Breast epithelium (tissue), 4 donors: ENCODE data around the gene OGG1. TPM values are rescaled to one million over a fixed set of nuclear protein-coding genes. Genes with fewer than 3 reads are reported as not detected.
A peak's percentile ranks its signal among the peaks of the same experiment; 100 is the strongest.

ENCODE experiments used
- DNase-seq, 2 donors: peaks; one replicate each; pipeline ENCODE4 v3.0.0-alpha.2; 2019; ENCODE audit warnings: low spot score in 2 of 2
- H3K27ac ChIP-seq, 2 donors: fragments of 200-600 bp; sonication (generic) in 1 of 2; one replicate each; pipeline ENCODE4 v1.5.1; 2016 to 2019; ENCODE audit warnings: mild to moderate bottlenecking in 1 of 2
- H3K27me3 ChIP-seq, 2 donors: fragments of 200-600 bp; sonication (generic) in 1 of 2; one replicate each; pipeline versions ENCODE4 v1.5.1 to v1.6.0; 2017 to 2019; ENCODE audit warnings: control low read depth in 1 of 2, mild to moderate bottlenecking in 1 of 2
- H3K36me3 ChIP-seq: fragments of 200-600 bp; one replicate; pipeline ENCODE4 v1.5.1; 2019
- H3K4me1 ChIP-seq, 2 donors: fragments of 200-600 bp; sonication (generic); one replicate each; pipeline ENCODE4 v1.5.1; 2016 to 2019; ENCODE audit warnings: control low read depth in 1 of 2
- H3K4me3 ChIP-seq, 3 donors: fragments of 200-600 bp; sonication (generic); 1 replicate in 2 of 3; 2 replicates in 1 of 3; pipeline ENCODE4 v1.5.1; 2016 to 2019; ENCODE audit warnings: mild to moderate bottlenecking in 3 of 3, moderate library complexity in 2 of 3
- H3K9me3 ChIP-seq, 2 donors: fragments of 200-600 bp; sonication (generic) in 1 of 2; one replicate each; pipeline ENCODE4 v1.5.1; 2016 to 2019; ENCODE audit warnings: control low read depth in 1 of 2
- POLR2A ChIP-seq: fragments of 450-650 bp; IDR thresholded peaks from one replicate; pipeline ENCODE4 v1.6.1; 2016; ENCODE audit warnings: antibody characterized with exemption, mild to moderate bottlenecking, moderate library complexity
- POLR2AphosphoS5 ChIP-seq, 3 donors: sonication (generic); formaldehyde crosslinking; IDR thresholded peaks; one replicate each; pipeline ENCODE4 v1.6.1; 2017; ENCODE audit warnings: antibody characterized with exemption in 3 of 3
- intact Hi-C: fragments of 100-400 bp; cut with DNase I; formaldehyde crosslinking; loops from one replicate; pipeline ENCODE4 v1.15.1; 2023; ENCODE audit warnings: low total_unique reads
- total RNA-seq, 3 donors: library from RNA; depleted of rRNA; stranded (reverse); fragments of >200 nt; gene quantifications; one replicate each; pipeline ENCODE4 v1.1.0, GENCODE V29; 2016
- TF ChIP-seq, protein P1 (sequence below), 3 donors: fragments of 450-650 bp; IDR thresholded peaks; one replicate each; pipeline ENCODE4 v1.5.1; 2016 to 2017; ENCODE audit warnings: antibody characterized with exemption in 3 of 3, mild to moderate bottlenecking in 3 of 3, moderate library complexity in 3 of 3

OGG1 gene
- total RNA-seq, 3 donors from 2014 or later = 21.3 to 33.4 (median 23.3) TPM

DNA sequence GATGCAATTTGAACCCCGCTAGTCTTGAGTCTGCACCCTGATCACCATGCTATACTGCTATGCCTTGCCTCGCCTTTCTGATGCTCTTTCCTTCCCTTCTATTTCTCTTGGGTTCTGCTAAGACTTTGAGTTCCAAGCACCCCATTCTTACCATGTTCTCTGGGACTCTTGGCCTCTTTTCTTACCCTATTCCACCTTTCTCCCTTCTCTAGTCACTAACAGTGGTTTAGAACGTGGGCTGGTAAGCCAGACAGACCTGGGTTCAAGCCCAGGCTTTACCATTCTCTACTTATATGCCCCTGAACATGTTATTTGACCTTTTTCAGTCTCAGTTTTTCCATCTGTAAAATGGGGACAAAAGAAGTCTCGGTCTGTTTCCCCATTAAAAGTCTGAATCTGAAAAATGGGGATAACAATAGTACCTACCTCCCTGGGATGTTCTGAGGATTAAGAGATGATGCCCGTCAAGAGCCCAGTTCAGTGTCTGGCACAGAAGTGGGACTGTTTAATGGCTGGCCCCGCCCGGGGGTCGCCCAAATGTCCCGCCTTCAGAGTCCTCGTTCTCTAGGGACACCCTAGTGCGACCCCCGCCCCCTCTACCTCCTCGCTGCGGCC, 42.1 kb downstream of the OGG1 start:
- TF ChIP-seq POLR2A = no peak
- TF ChIP-seq POLR2AphosphoS5 (IDR thresholded peaks at IDR 0.05) = peak in 1 of 3 donors; percentile 35
- H3K4me1 ChIP-seq = peaks cover 0 to 11% of the 10 kb centered on the region in 2 donors
- intact Hi-C loops = loop anchor here (5.0 to 10.0 kb wide), 2 partner anchors 397 to 1550 kb away; partner anchors contain the start of gene SETD5
- peak overlapping the region; percentile 91 to 100 (median 100) for H3K4me3 ChIP-seq
- H3K27me3 ChIP-seq = no peaks in the 10 kb centered on the region
- no peaks in the 10 kb centered on the region for H3K36me3 ChIP-seq
- DNase-seq = no peak
- H3K27ac ChIP-seq = peak overlapping the region; percentile 99
- no peaks in the 10 kb centered on the region for H3K9me3 ChIP-seq

DNA sequence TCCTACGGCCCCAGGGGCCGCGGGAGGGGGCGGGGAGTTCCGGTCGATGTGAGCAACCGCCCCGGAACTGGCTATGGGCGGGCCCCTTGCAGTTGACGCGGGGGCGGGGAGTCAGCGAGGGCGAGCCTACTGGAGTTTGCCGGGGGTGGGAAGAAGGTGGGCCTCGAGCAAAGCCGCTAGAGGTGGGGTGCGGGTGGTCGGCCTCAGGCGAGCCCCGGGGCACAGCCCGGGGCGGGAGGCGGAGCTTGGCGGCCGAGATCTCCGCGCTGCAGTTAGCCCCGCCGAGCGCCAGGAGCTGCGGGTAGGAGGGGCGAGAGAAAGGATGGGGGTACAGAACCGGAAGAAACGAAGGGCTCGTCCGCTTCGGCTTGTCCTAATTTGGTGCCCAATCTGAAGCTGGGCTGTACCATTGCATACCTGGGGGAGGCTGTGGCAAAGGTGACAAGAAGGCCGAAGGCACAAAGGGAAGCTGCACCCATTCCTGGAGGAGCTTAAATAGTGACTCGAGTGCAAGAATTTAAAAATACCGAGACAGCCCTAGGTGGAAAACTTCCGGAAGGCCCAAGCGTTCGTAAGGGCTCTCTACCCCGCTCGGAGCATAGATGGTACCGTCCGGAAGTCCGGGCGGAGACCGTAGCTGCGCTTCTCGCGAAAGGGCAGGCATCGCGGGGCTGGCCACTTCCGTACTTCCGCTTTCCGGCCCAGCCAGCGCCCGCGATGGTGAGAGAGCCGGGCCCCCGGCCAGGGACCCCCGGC, 42.8 kb downstream of the OGG1 start, which contains the start of the genes ARPC4 and TADA3:
ARPC4 (plus strand) TSS at position 678 of the 756 bp plus-strand sequence; CDS start at position 718, 40 bp downstream.
TADA3 (minus strand) TSS at position 69 of the 756 bp plus-strand sequence. CDS start 1,007 bp downstream, outside the sequence.
- DNase-seq = peak; percentile 87 to 88
- Histone ChIP-seq H3K36me3 (no peaks in the 10 kb centered on the region), H3K4me1 (peaks cover 0 to 11% of the 10 kb centered on the region in 2 donors), H3K9me3 (no peaks in the 10 kb centered on the region), H3K27ac (peak within 1 kb of the TSS; percentile 99), H3K4me3 (peak within 1 kb of the TSS; percentile 91 to 100 (median 100)), H3K27me3 (no peaks in the 10 kb centered on the region)
- TF ChIP-seq, protein P1, sequence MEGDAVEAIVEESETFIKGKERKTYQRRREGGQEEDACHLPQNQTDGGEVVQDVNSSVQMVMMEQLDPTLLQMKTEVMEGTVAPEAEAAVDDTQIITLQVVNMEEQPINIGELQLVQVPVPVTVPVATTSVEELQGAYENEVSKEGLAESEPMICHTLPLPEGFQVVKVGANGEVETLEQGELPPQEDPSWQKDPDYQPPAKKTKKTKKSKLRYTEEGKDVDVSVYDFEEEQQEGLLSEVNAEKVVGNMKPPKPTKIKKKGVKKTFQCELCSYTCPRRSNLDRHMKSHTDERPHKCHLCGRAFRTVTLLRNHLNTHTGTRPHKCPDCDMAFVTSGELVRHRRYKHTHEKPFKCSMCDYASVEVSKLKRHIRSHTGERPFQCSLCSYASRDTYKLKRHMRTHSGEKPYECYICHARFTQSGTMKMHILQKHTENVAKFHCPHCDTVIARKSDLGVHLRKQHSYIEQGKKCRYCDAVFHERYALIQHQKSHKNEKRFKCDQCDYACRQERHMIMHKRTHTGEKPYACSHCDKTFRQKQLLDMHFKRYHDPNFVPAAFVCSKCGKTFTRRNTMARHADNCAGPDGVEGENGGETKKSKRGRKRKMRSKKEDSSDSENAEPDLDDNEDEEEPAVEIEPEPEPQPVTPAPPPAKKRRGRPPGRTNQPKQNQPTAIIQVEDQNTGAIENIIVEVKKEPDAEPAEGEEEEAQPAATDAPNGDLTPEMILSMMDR (IDR thresholded peaks at IDR 0.05) = peak in 2 of 3 donors; percentile 28 to 40
- TF ChIP-seq POLR2AphosphoS5 (IDR thresholded peaks at IDR 0.05) (peak; percentile 73 to 80 (median 75)), POLR2A (peak; percentile 67)
- intact Hi-C loops = loop anchor here (5.0 to 10.0 kb wide), 2 partner anchors 398 to 1550 kb away; partner anchors contain the start of gene SETD5

DNA sequence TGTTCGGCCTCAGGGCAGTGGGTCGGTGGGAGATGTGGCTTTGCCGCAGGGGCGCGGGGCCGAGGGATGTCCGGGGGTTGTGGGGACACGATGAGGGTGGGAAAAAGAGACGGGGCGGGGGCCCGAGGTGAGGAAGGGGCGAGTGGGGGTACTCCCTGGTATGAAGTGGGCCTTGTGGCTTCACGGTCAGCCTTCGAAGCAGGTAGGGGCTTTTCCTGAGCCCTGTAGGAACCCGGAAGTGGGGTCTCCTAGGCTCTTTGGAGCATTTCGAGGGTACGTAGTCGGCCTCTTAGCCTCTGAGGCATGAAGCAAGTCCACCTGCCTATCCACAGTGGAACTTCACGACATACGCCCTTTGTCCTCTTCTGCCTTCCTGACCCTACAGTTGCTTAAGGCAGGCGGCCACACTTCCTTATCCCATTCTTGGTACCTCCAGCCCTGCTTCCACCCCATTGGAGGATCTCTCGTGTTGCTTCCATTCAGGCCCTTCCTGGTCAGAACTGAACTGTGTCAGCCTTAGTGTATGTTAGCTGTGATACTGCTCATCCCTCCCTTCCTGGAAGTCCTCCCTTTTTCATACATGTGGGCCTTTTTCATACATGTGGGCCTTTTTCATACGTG, 43.5 kb downstream of the OGG1 start:
- Histone ChIP-seq H3K4me1 (peaks cover 0 to 11% of the 10 kb centered on the region in 2 donors), H3K4me3 (peak overlapping the region; percentile 91 to 100 (median 100)), H3K9me3 (no peaks in the 10 kb centered on the region), H3K36me3 (peaks cover 2% of the 10 kb centered on the region), H3K27ac (peak overlapping the region; percentile 99), H3K27me3 (no peaks in the 10 kb centered on the region)
- intact Hi-C loops = loop anchor here (5.0 to 10.0 kb wide), 2 partner anchors 398 to 1549 kb away; partner anchors contain the start of gene SETD5
- TF ChIP-seq POLR2A = no peak
- DNase-seq = no peak

DNA sequence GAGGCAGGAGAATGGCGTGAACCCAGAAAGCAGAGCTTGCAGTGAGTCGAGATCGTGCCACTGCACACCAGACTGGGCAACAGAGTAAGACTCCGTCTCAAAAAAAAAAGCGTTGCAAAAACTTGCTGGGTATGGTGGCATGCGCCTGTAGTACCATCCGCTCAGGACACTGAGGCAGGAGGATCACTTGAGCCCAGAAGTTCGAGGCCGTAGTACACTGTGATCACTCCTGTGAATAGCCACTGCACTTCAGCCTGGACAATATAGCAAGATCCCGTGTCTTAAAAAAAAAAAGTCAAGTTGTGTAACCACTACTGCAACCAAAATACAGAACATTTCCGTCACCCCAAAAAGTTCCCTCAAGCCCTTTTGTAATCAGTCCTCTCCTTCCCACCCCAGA, 44.6 kb downstream of the OGG1 start:
- intact Hi-C loops = loop anchor here (5.0 to 10.0 kb wide), 2 partner anchors 400 to 1548 kb away; partner anchors contain the start of gene SETD5
- H3K9me3 ChIP-seq = no peaks in the 10 kb centered on the region
- no peaks in the 10 kb centered on the region for H3K27me3 ChIP-seq
- H3K27ac ChIP-seq = no peak overlapping the region
- peak overlapping the region in 1 of 3 donors; percentile 100 for H3K4me3 ChIP-seq
- TF ChIP-seq POLR2A (no peak), POLR2AphosphoS5 (IDR thresholded peaks at IDR 0.05) (no peak)
- TF ChIP-seq, protein P1 (IDR thresholded peaks at IDR 0.05) = no peak
- peaks cover 5% of the 10 kb centered on the region for H3K36me3 ChIP-seq
- H3K4me1 ChIP-seq = peaks cover 0 to 11% of the 10 kb centered on the region in 2 donors
- no peak for DNase-seq

DNA sequence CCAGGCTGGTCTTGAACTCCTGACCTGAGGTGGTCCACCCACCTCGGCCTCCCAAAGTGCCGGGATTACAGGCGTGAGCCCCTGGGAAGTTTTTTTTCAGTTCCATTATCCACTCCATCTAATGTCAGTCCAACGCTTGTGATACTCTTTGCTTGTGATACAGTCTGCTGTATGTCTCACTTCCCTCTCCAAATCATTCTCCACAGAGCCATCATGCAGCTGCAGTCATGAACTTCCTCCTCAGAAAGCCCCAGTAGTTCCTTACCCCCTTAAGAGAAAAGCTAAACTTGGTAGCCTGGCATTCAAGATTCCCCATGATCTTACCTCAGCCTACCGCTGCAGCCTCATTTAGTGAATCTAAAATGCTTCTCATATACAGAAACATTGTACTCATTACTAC, 45.5 kb downstream of the OGG1 start:
- Histone ChIP-seq H3K4me3 (no peak overlapping the region), H3K4me1 (peaks cover 0 to 11% of the 10 kb centered on the region in 2 donors), H3K27me3 (no peaks in the 10 kb centered on the region), H3K9me3 (no peaks in the 10 kb centered on the region), H3K27ac (no peak overlapping the region), H3K36me3 (peaks cover 5% of the 10 kb centered on the region)
- no peak for DNase-seq
- intact Hi-C loops = loop anchor here (10.0 kb wide), 1 partner anchor 400 kb away; the partner anchor contains the start of gene SETD5
- TF ChIP-seq POLR2AphosphoS5 (IDR thresholded peaks at IDR 0.05) (no peak), POLR2A (no peak)
- TF ChIP-seq, protein P1 (IDR thresholded peaks at IDR 0.05) = no peak
